Spleen (tissue), 11 donors: ENCODE data around the gene PPP3CA. TPM values are rescaled to one million over a fixed set of nuclear protein-coding genes. Genes with fewer than 3 reads are reported as not detected.

Experiments
- DNase-seq: peaks from one replicate; pipeline ENCODE4 v3.0.0-alpha.2; 2020
- H3K27ac ChIP-seq, 8 donors: fragments of 200-600 bp; sonication (generic) in 7 of 8; 1 replicate in 4 of 8; 2 replicates in 4 of 8; pipeline versions ENCODE4 v1.5.0 to v1.8.0; 2016 to 2021; ENCODE audit warnings: inconsistent platforms in 4 of 8, mild to moderate bottlenecking in 4 of 8, moderate library complexity in 1 of 8
- H3K27me3 ChIP-seq, 7 donors: fragments of 200-600 bp; sonication (generic) in 6 of 7; replicated peaks in 1 of 7; 1 replicate in 4 of 7; 2 replicates in 3 of 7; pipeline versions ENCODE4 v1.5.0 to v1.8.0; 2016 to 2021; ENCODE audit warnings: inconsistent platforms in 3 of 7, mild to moderate bottlenecking in 1 of 7
- H3K36me3 ChIP-seq, 6 donors: fragments of 200-600 bp; sonication (generic) in 5 of 6; 1 replicate in 4 of 6; 2 replicates in 2 of 6; pipeline versions ENCODE4 v1.5.0 to v1.8.0; 2016 to 2021; ENCODE audit warnings: inconsistent platforms in 2 of 6
- H3K4me1 ChIP-seq, 6 donors: fragments of 200-600 bp; sonication (generic) in 5 of 6; 1 replicate in 3 of 6; 2 replicates in 3 of 6; pipeline versions ENCODE4 v1.5.0 to v1.8.0; 2016 to 2021; ENCODE audit warnings: inconsistent platforms in 3 of 6
- H3K4me3 ChIP-seq, 8 donors: fragments of 200-600 bp; sonication (generic) in 7 of 8; 1 replicate in 4 of 8; 2 replicates in 4 of 8; pipeline versions ENCODE4 v1.5.0 to v1.8.0; 2016 to 2021; ENCODE audit warnings: inconsistent platforms in 4 of 8, mild to moderate bottlenecking in 4 of 8, moderate library complexity in 2 of 8
- H3K9me3 ChIP-seq, 8 donors: fragments of 200-600 bp; sonication (generic) in 7 of 8; 1 replicate in 4 of 8; 2 replicates in 4 of 8; pipeline versions ENCODE4 v1.5.0 to v1.8.0; 2016 to 2021; ENCODE audit warnings: inconsistent platforms in 4 of 8
- CTCF ChIP-seq, 11 experiments: fragments of 200-600 bp in 7 of 11; fragments of 450-650 bp in 4 of 11; sonication (generic) in 4 of 11; IDR thresholded peaks in 8 of 11; conservative IDR thresholded peaks in 3 of 11; 1 replicate in 7 of 11; 2 replicates in 4 of 11; pipeline versions ENCODE4 v1.4.0 to v1.8.0; 2016 to 2021; ENCODE audit warnings: antibody characterized with exemption in 11 of 11, inconsistent platforms in 4 of 11, mild to moderate bottlenecking in 1 of 11
- POLR2A ChIP-seq, 3 donors: fragments of 450-650 bp; IDR thresholded peaks; one replicate each; pipeline ENCODE4 v1.5.1; 2017; ENCODE audit warnings: antibody characterized with exemption in 3 of 3, mild to moderate bottlenecking in 1 of 3
- POLR2AphosphoS5 ChIP-seq, 3 donors: sonication (generic); formaldehyde crosslinking; IDR thresholded peaks; one replicate each; pipeline ENCODE4 v1.5.1; 2017; ENCODE audit warnings: antibody characterized with exemption in 3 of 3
- WGBS, 5 donors: extraction: QIAGEN DNeasy Blood & Tissue Kit in 3 of 5; methylation state at CpG; one replicate each; pipeline versions ENCODE4 v1.1.5 to v1.1.7; 2013 to 2018; 5-methylcytosine and 5-hydroxymethylcytosine counted together
- intact Hi-C: fragments of 100-400 bp; cut with DNase I; formaldehyde crosslinking; loops from one replicate; pipeline ENCODE4 v1.15.0; 2023; ENCODE audit warnings: low total_unique reads
- polyA plus RNA-seq, 3 donors: library from polyadenylated mRNA; stranded (reverse); fragments of 200-250 nt; gene quantifications; one replicate each; pipeline ENCODE4 v1.2.1, GENCODE V29; 2013
- total RNA-seq, 7 donors: library from RNA; depleted of rRNA in 3 of 7; stranded (reverse); fragments of >200 nt in 3 of 7; fragmentation: NEBNext Ultra II Directional in 4 of 7; extraction: Animal tissue kit (Norgen Biotek cat#: 25700) in 4 of 7; gene quantifications; one replicate each; pipeline versions ENCODE4 v1.1.0 to v1.2.1, GENCODE V29; 2016 to 2021
- donor health status: healthy with polysubstance abuse.
- donor health status: DM: no; HTN: no; CAD: no; lungs with moderate emphysema.
- donor health status: DM: no; HTN: no; CAD: no.
- donor health status: Bipolar disorder and iron deficiency.
- donor health status: healthy.
- donor health status: DM: no; HTN: no; CAD: no.
- donor health status: DM: yes; HTN: yes; CAD: no.

PPP3CA gene
- total and polyA plus RNA-seq, 10 donors: 15.5 to 50.0 (median 39.6) TPM

DNA sequence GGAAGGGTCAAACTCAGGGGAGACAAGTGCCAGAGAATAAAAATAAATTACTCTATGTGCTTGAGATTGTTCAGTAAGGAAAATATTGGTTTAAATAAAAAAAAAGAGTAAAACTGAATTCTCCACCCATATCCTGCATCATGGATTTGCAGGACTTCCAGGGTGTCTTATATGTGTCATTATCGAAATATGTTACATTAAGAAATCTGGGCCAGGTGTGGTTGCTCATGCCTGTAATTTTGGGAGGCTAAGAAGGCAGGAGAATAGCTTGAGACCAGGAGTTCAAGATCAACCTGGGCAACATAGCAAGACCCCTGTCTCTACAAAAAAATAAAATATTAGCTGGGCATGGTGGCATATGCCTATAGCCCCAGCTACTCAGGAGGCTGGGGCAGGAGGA is 104.9 kb downstream of the PPP3CA start:
- intact Hi-C loops: no loop called here
- TF ChIP-seq POLR2AphosphoS5 (IDR thresholded peaks at IDR 0.05) (no peak), POLR2A (IDR thresholded peaks at IDR 0.05) (no peak), CTCF (IDR thresholded peaks at IDR 0.05 in 8 of 11, conservative IDR thresholded peaks at IDR 0.05 in 3 of 11) (no peak)

DNA sequence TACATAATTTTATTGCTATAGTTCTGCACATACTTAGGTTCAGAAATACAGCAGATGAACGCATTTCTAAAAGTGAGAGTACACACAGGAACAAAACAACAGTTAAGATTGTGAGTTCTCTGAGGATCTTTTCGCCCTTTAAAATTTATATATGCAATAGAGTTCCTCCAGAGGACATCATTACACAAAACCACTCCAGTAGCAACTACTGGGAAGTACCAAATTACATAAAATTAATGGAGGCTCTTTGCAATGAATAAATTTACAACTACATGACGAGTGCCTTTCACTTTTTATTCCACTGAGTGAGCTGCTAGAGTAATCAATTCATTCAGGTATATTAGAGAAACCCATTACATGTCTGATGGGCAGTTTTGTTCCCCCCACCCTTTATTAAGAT is 107.2 kb downstream of the PPP3CA start:
- WGBS, 5 donors: 88 to 95% (median 89%) methylated on average over 3 of the region's 3 CpGs
- DNase-seq: no peak
- Histone ChIP-seq H3K9me3 (no peaks in the 10 kb centered on the region), H3K4me1 (peaks cover 0 to 38% (median 22%) of the 10 kb centered on the region in 6 donors), H3K27ac (no peak overlapping the region), H3K27me3 (no peaks in the 10 kb centered on the region), H3K4me3 (no peak overlapping the region), H3K36me3 (no peaks in the 10 kb centered on the region)
- intact Hi-C loops: no loop called here
- TF ChIP-seq CTCF (IDR thresholded peaks at IDR 0.05 in 8 of 11, conservative IDR thresholded peaks at IDR 0.05 in 3 of 11) (no peak), POLR2AphosphoS5 (IDR thresholded peaks at IDR 0.05) (no peak), POLR2A (IDR thresholded peaks at IDR 0.05) (no peak)

More for the DNA sequence above, 104.9 kb downstream of the PPP3CA start:
- Histone ChIP-seq H3K27ac (no peak overlapping the region), H3K9me3 (no peaks in the 10 kb centered on the region), H3K4me1 (peaks cover 0 to 24% (median 12%) of the 10 kb centered on the region in 6 donors), H3K4me3 (no peak overlapping the region), H3K27me3 (no peaks in the 10 kb centered on the region), H3K36me3 (no peaks in the 10 kb centered on the region)
- 91 to 97% (median 95%) methylated on average over 1 of the region's 1 CpG for WGBS, 5 donors
- no peak for DNase-seq

DNA sequence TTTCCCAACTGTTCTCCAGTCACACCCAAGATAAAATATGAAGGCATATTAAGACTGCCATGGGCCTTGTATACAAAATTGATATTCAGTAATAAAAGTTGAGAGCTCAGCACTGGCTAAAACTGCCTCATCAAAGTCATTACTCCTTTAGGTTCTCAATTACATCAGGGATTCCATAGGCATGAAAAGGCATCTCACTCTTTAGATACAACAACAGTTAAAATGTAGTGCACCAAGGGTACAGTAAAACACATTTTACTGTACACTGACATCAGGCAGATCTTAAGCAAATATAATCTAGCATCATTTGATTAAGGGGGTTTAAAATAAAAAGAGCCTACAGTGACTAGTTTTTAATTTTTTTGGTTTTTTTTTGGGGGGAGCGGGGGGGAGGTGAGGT is 107.7 kb downstream of the PPP3CA start:
- intact Hi-C loops: no loop called here
- Histone ChIP-seq H3K9me3 (no peaks in the 10 kb centered on the region), H3K4me1 (peaks cover 0 to 38% (median 22%) of the 10 kb centered on the region in 6 donors), H3K4me3 (no peak overlapping the region), H3K27me3 (no peaks in the 10 kb centered on the region), H3K36me3 (no peaks in the 10 kb centered on the region), H3K27ac (no peak overlapping the region)
- TF ChIP-seq POLR2A (IDR thresholded peaks at IDR 0.05): no peak
- TF ChIP-seq CTCF (IDR thresholded peaks at IDR 0.05 in 8 of 11, conservative IDR thresholded peaks at IDR 0.05 in 3 of 11): no peak
- no peak for TF ChIP-seq POLR2AphosphoS5 (IDR thresholded peaks at IDR 0.05)
- WGBS, 5 donors: 52 to 93% (median 72%) methylated on average over 1 of the region's 1 CpG
- no peak for DNase-seq

GRCh38 chr4:101238706-101239105 is 108.6 kb downstream of the PPP3CA start:
- H3K27me3 ChIP-seq: no peaks in the 10 kb centered on the region
- no peaks in the 10 kb centered on the region for H3K9me3 ChIP-seq
- TF ChIP-seq CTCF (IDR thresholded peaks at IDR 0.05 in 8 of 11, conservative IDR thresholded peaks at IDR 0.05 in 3 of 11): no peak
- TF ChIP-seq POLR2A (IDR thresholded peaks at IDR 0.05): no peak
- no peak for TF ChIP-seq POLR2AphosphoS5 (IDR thresholded peaks at IDR 0.05)
- intact Hi-C loops: no loop called here
- 60 to 68% (median 66%) methylated on average over 3 of the region's 3 CpGs for WGBS, 5 donors
- no peak for DNase-seq
- peak overlapping the region in 2 of 8 donors; percentile 1 to 9 for H3K27ac ChIP-seq
- no peaks in the 10 kb centered on the region for H3K36me3 ChIP-seq
- no peak overlapping the region for H3K4me3 ChIP-seq
- H3K4me1 ChIP-seq: peaks cover 0 to 38% (median 22%) of the 10 kb centered on the region in 6 donors
